Stimulated activated CD8-positive, alpha-beta memory T cell treated with anti-CD3 and anti-CD28 coated beads, Interleukin-12 subunit alpha, Interleukin-12 subunit beta, amount 100 ng/mL, for 4 hours (primary cell): ENCODE data around the gene MLXIP.

Experiments used
- DNase-seq: peaks from one replicate; pipeline ENCODE4 v3.0.0-alpha.2; 2020; ENCODE audit warnings: low read depth

Gene MLXIP

GRCh38 chr12:122187466-122187865, 108.9 kb downstream of the MLXIP start:
- DNase-seq: no peak

- no peak for DNase-seq
Measured at GRCh38 chr12:122189626-122190475, 111.3 kb downstream of the MLXIP start.

GRCh38 chr12:122190842-122191668, 112.5 kb downstream of the MLXIP start:
- peak; percentile 32 for DNase-seq

GRCh38 chr12:122192441-122192840, 113.9 kb downstream of the MLXIP start:
- no peak for DNase-seq

- no peak for DNase-seq
Measured at GRCh38 chr12:122194804-122195203, 116.2 kb downstream of the MLXIP start.

GRCh38 chr12:122195405-122195804, 116.8 kb downstream of the MLXIP start:
- no peak for DNase-seq
